Right ventricle myocardium superior (tissue), 1 donor: ENCODE measurements around the gene SLC45A2. TPM values are rescaled to one million over a fixed set of nuclear protein-coding genes. Genes with fewer than 3 reads are reported as not detected.

Experiments used
- ATAC-seq: fragments of 200-7000 bp; cut with Tn5 transposase; one replicate; pipeline ENCODE4 v1.9.1; 2020; ENCODE audit warnings: mild to moderate bottlenecking; ENCODE audit not compliant: poor library complexity
- DNase-seq: peaks from one replicate; pipeline ENCODE4 v3.0.0-alpha.2; 2020
- intact Hi-C: fragments of 100-400 bp; cut with DNase I; formaldehyde crosslinking; loops from one replicate; pipeline ENCODE4 v1.11.2; 2022
- total RNA-seq: library from RNA; stranded (reverse); fragmentation: NEBNext Ultra II Directional; extraction: Animal tissue kit (Norgen Biotek cat#: 25700); gene quantifications from one replicate; pipeline ENCODE4 v1.2.1, GENCODE V29; 2021
- donor health status: DM: no; HTN: yes; CAD: no; lungs with severe emphysema.

Gene SLC45A2
- total RNA-seq, 1 donor from 2014 or later = not detected

DNA sequence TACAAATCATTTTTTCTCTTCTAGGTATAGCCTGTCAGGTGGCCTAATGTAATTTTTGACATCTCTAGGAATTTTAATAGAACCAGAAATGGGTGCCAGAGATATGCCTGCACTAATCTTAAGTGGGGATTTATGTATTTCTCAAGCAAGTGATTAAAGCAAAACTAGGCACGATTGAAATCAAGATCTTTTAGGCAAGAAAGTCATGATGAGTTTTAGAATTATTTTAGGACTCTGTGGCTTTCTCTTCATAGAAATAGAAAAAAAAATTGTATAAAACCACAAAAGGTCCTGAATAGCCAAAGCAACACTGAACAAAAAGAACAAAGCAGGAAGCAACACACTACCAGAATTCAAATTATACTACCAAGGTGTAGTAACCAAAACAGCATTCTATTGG lies 24.3 kb upstream of the SLC45A2 start:
- ATAC-seq = no peak
- intact Hi-C loops = no loop called here
- no peak for DNase-seq

GRCh38 chr5:34007621-34008600 lies 23.4 kb upstream of the SLC45A2 start, which contains the start of gene AMACR:
AMACR (minus strand) TSS chr5:34008050; CDS start chr5:34008019, 31 bp downstream.
- ATAC-seq = peak; percentile 99
- intact Hi-C loops = no loop called here
- peak; percentile 95 for DNase-seq

GRCh38 chr5:34007201-34007620 lies 22.7 kb upstream of the SLC45A2 start:
- intact Hi-C loops = no loop called here
- ATAC-seq = peak; percentile 35
- peak; percentile 43 for DNase-seq

DNA sequence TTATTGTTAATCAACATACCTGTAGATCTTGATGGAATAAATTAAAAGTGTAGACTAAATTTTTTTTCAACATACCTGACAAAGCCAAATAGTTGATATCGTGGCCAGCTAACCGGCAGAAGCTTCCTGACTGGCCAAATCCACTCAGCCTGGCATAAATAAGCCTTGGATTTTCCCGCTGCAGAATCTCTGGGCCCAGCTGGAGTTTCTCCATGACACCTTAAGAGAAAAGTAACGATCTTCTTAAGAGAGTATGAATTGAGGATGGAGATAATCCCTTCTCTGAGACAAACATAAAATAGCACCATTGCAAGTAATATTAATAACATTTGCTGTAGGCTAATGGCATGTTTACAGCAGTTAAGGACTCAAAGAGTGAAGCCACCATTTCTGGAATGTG lies 21.2 kb upstream of the SLC45A2 start:
- DNase-seq = no peak
- no peak for ATAC-seq
- intact Hi-C loops = no loop called here

- DNase-seq = no peak
- no peak for ATAC-seq
- intact Hi-C loops = no loop called here
Observed at GRCh38 chr5:34005211-34005610, 20.7 kb upstream of the SLC45A2 start.

- intact Hi-C loops = no loop called here
- DNase-seq (no peak), ATAC-seq (no peak)
Observed at GRCh38 chr5:34003941-34004340, 19.4 kb upstream of the SLC45A2 start.

- ATAC-seq (no peak), DNase-seq (no peak)
- intact Hi-C loops = no loop called here
Observed at GRCh38 chr5:34002629-34003328, 18.3 kb upstream of the SLC45A2 start.

- ATAC-seq (no peak), DNase-seq (no peak)
- intact Hi-C loops = no loop called here
Observed at GRCh38 chr5:34001241-34001841, 16.8 kb upstream of the SLC45A2 start.

- no peak for ATAC-seq
- intact Hi-C loops = loop anchor here (5.0 kb wide), 1 partner anchor 467 kb away; no protein-coding TSS in a partner anchor
Observed at GRCh38 chr5:33999978-34000377, 15.5 kb upstream of the SLC45A2 start.

GRCh38 chr5:33997331-33997983 lies 13.0 kb upstream of the SLC45A2 start:
- ATAC-seq (peak; percentile 93), DNase-seq (peak; percentile 52)
- intact Hi-C loops = loop anchor here (5.0 kb wide), 1 partner anchor 470 kb away; no protein-coding TSS in a partner anchor

More at GRCh38 chr5:33999978-34000377, 15.5 kb upstream of the SLC45A2 start:
- DNase-seq = no peak

GRCh38 chr5:33995865-33996264 lies 11.4 kb upstream of the SLC45A2 start:
- intact Hi-C loops = loop anchor here (5.0 kb wide), 1 partner anchor 471 kb away; no protein-coding TSS in a partner anchor
- DNase-seq = no peak
- ATAC-seq = no peak

DNA sequence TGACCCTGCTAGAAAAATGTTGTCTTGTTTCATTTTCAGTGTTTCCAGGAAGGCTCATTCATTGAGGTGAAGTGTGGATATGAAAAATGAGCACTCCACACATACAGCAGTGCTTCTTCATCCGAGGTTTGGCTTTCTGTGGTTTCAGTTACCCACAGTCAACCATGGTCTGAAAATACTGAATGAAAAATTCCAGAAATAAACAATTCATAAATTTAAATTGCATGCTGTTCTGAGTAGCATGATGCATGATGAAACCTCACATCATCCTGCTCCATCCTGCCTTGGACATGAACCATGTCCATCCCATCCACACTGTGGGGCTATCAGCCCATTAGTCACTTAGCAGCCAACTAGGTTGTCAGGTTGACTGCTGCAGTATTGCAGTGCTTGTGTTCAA lies 10.4 kb upstream of the SLC45A2 start:
- intact Hi-C loops = loop anchor here (5.0 kb wide), 1 partner anchor 472 kb away; no protein-coding TSS in a partner anchor
- ATAC-seq (no peak), DNase-seq (no peak)

GRCh38 chr5:33992864-33993263 lies 8.4 kb upstream of the SLC45A2 start:
- no peak for ATAC-seq
- no peak for DNase-seq
- intact Hi-C loops = no loop called here

DNA sequence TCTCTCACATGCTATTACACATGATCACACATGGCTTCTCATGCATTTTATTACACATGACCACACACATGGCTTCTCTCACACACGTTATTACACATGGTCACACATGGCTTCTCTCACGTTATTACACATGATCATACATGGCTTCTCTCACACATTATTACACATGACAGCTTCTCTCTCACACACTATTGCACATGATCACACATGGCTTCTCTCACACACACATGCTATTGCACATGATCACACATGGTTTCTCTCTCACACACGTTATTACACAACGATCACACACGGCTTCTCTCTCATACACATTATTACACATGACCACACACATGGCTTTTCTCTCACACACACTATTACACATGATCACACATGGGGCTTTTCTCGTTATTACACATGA lies 954 bp upstream of the SLC45A2 start:
- intact Hi-C loops = no loop called here
- ATAC-seq = no peak

DNA sequence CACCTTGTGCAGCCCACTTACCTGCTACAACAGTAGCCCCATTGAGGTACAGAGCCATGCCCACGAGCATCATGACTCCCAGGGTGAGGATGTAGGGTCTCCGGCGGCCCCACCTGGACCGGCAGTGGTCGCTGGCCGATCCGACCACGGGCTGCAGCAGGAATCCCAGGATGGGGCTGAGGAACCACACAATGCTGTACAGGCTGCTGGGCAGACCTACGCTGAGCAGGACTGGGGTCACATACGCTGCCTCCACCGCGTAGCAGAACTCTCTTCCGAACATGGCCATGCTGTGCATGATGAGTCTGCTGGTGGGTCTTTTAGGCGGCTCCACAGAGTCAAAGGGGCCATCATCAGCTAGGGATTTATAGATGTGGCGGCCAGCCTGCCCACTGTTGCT lies 315 bp downstream of the SLC45A2 start:
- DNase-seq (no peak), ATAC-seq (no peak)
- intact Hi-C loops = no loop called here

More for the DNA sequence above, 954 bp upstream of the SLC45A2 start:
- no peak for DNase-seq

GRCh38 chr5:33981408-33982162 lies 2.9 kb downstream of the SLC45A2 start:
- ATAC-seq = no peak
- intact Hi-C loops = no loop called here
- no peak for DNase-seq

- ATAC-seq (no peak), DNase-seq (no peak)
- intact Hi-C loops = no loop called here
Observed at GRCh38 chr5:33980030-33980429, 4.5 kb downstream of the SLC45A2 start.

DNA sequence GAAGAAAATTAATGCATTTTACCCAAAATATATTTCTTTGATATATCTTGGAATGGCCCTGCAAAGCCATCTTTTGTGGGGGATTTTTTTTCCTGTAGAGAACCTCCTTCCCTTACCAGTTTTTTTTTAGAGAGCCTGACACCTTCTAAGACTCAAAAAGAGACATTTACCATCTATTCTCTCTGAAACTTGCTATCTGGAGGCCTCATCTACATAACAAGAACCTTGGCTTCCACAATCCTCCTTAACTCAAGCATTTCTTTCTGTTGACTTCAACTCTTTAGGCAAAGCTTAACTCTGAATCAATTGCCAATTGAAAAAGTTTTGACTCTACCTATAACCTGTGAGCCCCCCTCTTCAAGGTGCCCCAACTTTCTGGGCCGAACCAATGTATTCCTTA lies 6.2 kb downstream of the SLC45A2 start:
- no peak for DNase-seq
- no peak for ATAC-seq

More for the DNA sequence above, 6.2 kb downstream of the SLC45A2 start:
- intact Hi-C loops = no loop called here
